ENCODE measurements around the gene NCOA7. TPM values are rescaled to one million over a fixed set of nuclear protein-coding genes. Genes with fewer than 3 reads are reported as not detected.

The NCOA7 gene
- total RNA-seq, 1 donor from 2014 or later: 21.1 TPM

GRCh38 chr6:125753218-125753936 is 37.4 kb upstream of the NCOA7 start:
- peak; percentile 35 for TF ChIP-seq CTCF (IDR thresholded peaks at IDR 0.05; ENCODE audit: insufficient read depth, low read length, poor library complexity, severe bottlenecking)
- Histone ChIP-seq H3K4me3 (ENCODE audit: low read depth, low read length) (no peak overlapping the region), H3K36me3 (ENCODE audit: control insufficient read depth, insufficient read depth, low read length) (no peaks in the 10 kb centered on the region), H3K27me3 (ENCODE audit: control insufficient read depth, insufficient read depth, low read length) (peaks cover 21% of the 10 kb centered on the region)
- DNase-seq (ENCODE audit: low read depth): no peak

GRCh38 chr6:125753937-125754259 is 36.9 kb upstream of the NCOA7 start:
- Histone ChIP-seq H3K4me3 (ENCODE audit: low read depth, low read length) (no peak overlapping the region), H3K27me3 (ENCODE audit: control insufficient read depth, insufficient read depth, low read length) (peaks cover 20% of the 10 kb centered on the region), H3K36me3 (ENCODE audit: control insufficient read depth, insufficient read depth, low read length) (no peaks in the 10 kb centered on the region)
- TF ChIP-seq CTCF (IDR thresholded peaks at IDR 0.05; ENCODE audit: insufficient read depth, low read length, poor library complexity, severe bottlenecking): no peak
- no peak for DNase-seq (ENCODE audit: low read depth)

- no peak for TF ChIP-seq CTCF (IDR thresholded peaks at IDR 0.05; ENCODE audit: insufficient read depth, low read length, poor library complexity, severe bottlenecking)
- Histone ChIP-seq H3K36me3 (ENCODE audit: control insufficient read depth, insufficient read depth, low read length) (no peaks in the 10 kb centered on the region), H3K4me3 (ENCODE audit: low read depth, low read length) (no peak overlapping the region), H3K27me3 (ENCODE audit: control insufficient read depth, insufficient read depth, low read length) (peaks cover 17% of the 10 kb centered on the region)
- no peak for DNase-seq (ENCODE audit: low read depth)
Observed at GRCh38 chr6:125754566-125754965, 36.2 kb upstream of the NCOA7 start.

- Histone ChIP-seq H3K27me3 (ENCODE audit: control insufficient read depth, insufficient read depth, low read length) (no peaks in the 10 kb centered on the region), H3K4me3 (ENCODE audit: low read depth, low read length) (no peak overlapping the region), H3K36me3 (ENCODE audit: control insufficient read depth, insufficient read depth, low read length) (no peaks in the 10 kb centered on the region)
- DNase-seq (ENCODE audit: low read depth): no peak
- peak; percentile 37 for TF ChIP-seq CTCF (IDR thresholded peaks at IDR 0.05; ENCODE audit: insufficient read depth, low read length, poor library complexity, severe bottlenecking)
Observed at GRCh38 chr6:125759184-125759902, 31.4 kb upstream of the NCOA7 start.

GRCh38 chr6:125759959-125760457 is 30.8 kb upstream of the NCOA7 start:
- no peak for DNase-seq (ENCODE audit: low read depth)
- H3K4me3 ChIP-seq (ENCODE audit: low read depth, low read length): no peak overlapping the region
- no peaks in the 10 kb centered on the region for H3K36me3 ChIP-seq (ENCODE audit: control insufficient read depth, insufficient read depth, low read length)
- TF ChIP-seq CTCF (IDR thresholded peaks at IDR 0.05; ENCODE audit: insufficient read depth, low read length, poor library complexity, severe bottlenecking): no peak
- H3K27me3 ChIP-seq (ENCODE audit: control insufficient read depth, insufficient read depth, low read length): no peaks in the 10 kb centered on the region

All from kidney epithelial cell (primary cell).